DOHH2 (cell line): ENCODE measurements around the gene IFT88.

ENCODE experiments used
- CTCF ChIP-seq: fragments of 200-600 bp; sonication (generic); IDR thresholded peaks from one replicate; pipeline ENCODE4 v1.5.1; 2014; ENCODE audit warnings: antibody characterized with exemption, mild to moderate bottlenecking, low read depth, low read length; ENCODE audit not compliant: poor library complexity, severe bottlenecking
- EZH2phosphoT487 ChIP-seq: fragments of 200-600 bp; sonication (generic); IDR thresholded peaks from 2 replicates; pipeline ENCODE4 v1.6.1; 2017; ENCODE audit warnings: borderline replicate concordance, mild to moderate bottlenecking, antibody characterized with exemption, low read length, moderate library complexity, mixed read lengths

GRCh38 chr13:20588529-20589110 is 21.7 kb downstream of the IFT88 start:
- TF ChIP-seq CTCF (no peak), EZH2phosphoT487 (no peak)
